IMR-90 (cell line): Measurements from ENCODE around the gene AUTS2. TPM values are rescaled to one million over a fixed set of nuclear protein-coding genes. Genes with fewer than 3 reads are reported as not detected.

Experiments
- ATAC-seq: fragments of 200-7000 bp; cut with Tn5 transposase; 2 replicates; pipeline ENCODE4 v1.9.1; 2020; ENCODE audit warnings: low read depth, mild to moderate bottlenecking, moderate library complexity
- BruUV-seq: library from RNA; stranded (reverse); fragments of 400-500 nt; replicated peaks from 2 replicates; lab custom pipeline; 2021; lab: Mats Ljungman, UMichigan
- CTCF ChIA-PET: fragments of 300-600 bp; formaldehyde crosslinking; extraction: SDS; loops from one replicate; lab custom pipeline; 2021; ENCODE audit warnings: antibody characterized with exemption; lab: Yijun Ruan, JAX
- POLR2A ChIA-PET: fragments of 300-600 bp; sonication (Branson Sonifier 250); formaldehyde crosslinking; loops from one replicate; lab custom pipeline; 2022; ENCODE audit warnings: antibody characterized with exemption; ENCODE audit not compliant: unreplicated experiment; lab: Charles Lee
- DNase-seq: peaks from one replicate; pipeline ENCODE4 v3.0.0; 2013
- H2AFZ ChIP-seq: replicated peaks from 2 replicates; pipeline ENCODE3; 2013; ENCODE audit warnings: low read length, mild to moderate bottlenecking; ENCODE audit not compliant: poor library complexity
- H2AK5ac ChIP-seq: 2 replicates; pipeline ENCODE4 v1.6.1; 2013; ENCODE audit warnings: low read depth, low read length, inconsistent platforms
- H2AK9ac ChIP-seq: replicated peaks from 2 replicates; pipeline ENCODE3; 2013; ENCODE audit warnings: mild to moderate bottlenecking, low read depth, low read length, moderate library complexity; ENCODE audit not compliant: poor library complexity
- H2BK120ac ChIP-seq: 2 replicates; pipeline ENCODE4 v1.6.1; 2013; ENCODE audit warnings: low read depth, low read length, inconsistent platforms
- H2BK15ac ChIP-seq: 3 replicates; pipeline ENCODE4 v1.6.1; 2013; ENCODE audit warnings: low read depth, low read length, inconsistent platforms
- H2BK20ac ChIP-seq: 2 replicates; pipeline ENCODE4 v1.6.1; 2013; ENCODE audit warnings: low read depth, mild to moderate bottlenecking, inconsistent platforms, low read length, moderate library complexity
- H2BK5ac ChIP-seq: 2 replicates; pipeline ENCODE4 v1.6.1; 2013; ENCODE audit warnings: mild to moderate bottlenecking, low read depth, low read length, inconsistent platforms; ENCODE audit not compliant: poor library complexity, severe bottlenecking
- H3K14ac ChIP-seq: replicated peaks from 2 replicates; pipeline ENCODE4 v1.6.1; 2013; ENCODE audit warnings: low read depth, low read length, inconsistent platforms
- H3K18ac ChIP-seq: 2 replicates; pipeline ENCODE4 v1.6.1; 2013; ENCODE audit warnings: low read depth, low read length, control low read depth
- H3K23ac ChIP-seq: 2 replicates; pipeline ENCODE4 v1.6.1; 2013; ENCODE audit warnings: low read depth, low read length, inconsistent platforms
- H3K27ac ChIP-seq: 2 replicates; pipeline ENCODE4 v1.5.1; 2013; ENCODE audit warnings: mild to moderate bottlenecking, control low read depth, low read length; ENCODE audit not compliant: insufficient read depth
- H3K27me3 ChIP-seq: 2 replicates; pipeline ENCODE4 v1.6.1; 2013; ENCODE audit warnings: low read length; ENCODE audit not compliant: control insufficient read depth, insufficient read depth
- H3K36me3 ChIP-seq: 2 replicates; pipeline ENCODE4 v1.6.1; 2013; ENCODE audit warnings: low read length, mixed read lengths; ENCODE audit not compliant: control insufficient read depth, insufficient read depth
- H3K4ac ChIP-seq: 2 replicates; pipeline ENCODE4 v1.6.1; 2013; ENCODE audit warnings: low read depth, low read length, inconsistent platforms
- H3K4me1 ChIP-seq: 2 replicates; pipeline ENCODE4 v1.6.1; 2013; ENCODE audit warnings: low read length, mixed read lengths; ENCODE audit not compliant: control insufficient read depth, insufficient read depth
- H3K4me2 ChIP-seq: 2 replicates; pipeline ENCODE4 v1.6.1; 2013; ENCODE audit warnings: low read depth, mild to moderate bottlenecking, control low read depth, low read length, moderate library complexity
- H3K4me3 ChIP-seq: 2 replicates; pipeline ENCODE4 v1.5.1; 2013; ENCODE audit warnings: low read depth, mild to moderate bottlenecking, control low read depth, low read length, moderate library complexity; ENCODE audit not compliant: insufficient read depth
- H3K56ac ChIP-seq: 2 replicates; pipeline ENCODE4 v1.6.1; 2013; ENCODE audit warnings: low read length, inconsistent platforms; ENCODE audit not compliant: insufficient read depth; ENCODE audit errors: extremely low read depth
- H3K79me1 ChIP-seq, 2 experiments: 2 replicates each; pipeline ENCODE4 v1.6.1; 2013; ENCODE audit warnings: low read length in 2 of 2, inconsistent platforms in 1 of 2, low read depth in 1 of 2
- H3K9ac ChIP-seq: 2 replicates; pipeline ENCODE4 v1.6.1; 2013; ENCODE audit warnings: low read depth, low read length, control low read depth
- H3K9me1 ChIP-seq: 2 replicates; pipeline ENCODE4 v1.6.1; 2013; ENCODE audit warnings: low read length, inconsistent platforms; ENCODE audit not compliant: insufficient read depth
- H3K9me3 ChIP-seq: 2 replicates; pipeline ENCODE4 v1.6.1; 2013; ENCODE audit warnings: low read length; ENCODE audit not compliant: control insufficient read depth, insufficient read depth
- H4K20me1 ChIP-seq: 2 replicates; pipeline ENCODE4 v1.6.1; 2013; ENCODE audit warnings: low read length, inconsistent platforms; ENCODE audit not compliant: insufficient read depth
- H4K5ac ChIP-seq: 2 replicates; pipeline ENCODE4 v1.6.1; 2013; ENCODE audit warnings: mild to moderate bottlenecking, low read depth, low read length, control low read depth
- H4K8ac ChIP-seq, 2 experiments: 2 replicates each; pipeline ENCODE4 v1.6.1; 2013; ENCODE audit warnings: low read depth in 2 of 2, low read length in 2 of 2, control low read depth in 1 of 2, inconsistent platforms in 1 of 2
- H4K91ac ChIP-seq: 2 replicates; pipeline ENCODE4 v1.6.1; 2013; ENCODE audit warnings: low read depth, low read length, inconsistent platforms; ENCODE audit not compliant: insufficient read depth
- BHLHE40 ChIP-seq: fragments of 150-350 bp; IDR thresholded peaks from 2 replicates; pipeline ENCODE4 v1.6.1; 2016; ENCODE audit warnings: mild to moderate bottlenecking, low read depth, low read length
- CEBPB ChIP-seq: IDR thresholded peaks from 2 replicates; pipeline ENCODE4 v1.6.1; 2012; ENCODE audit warnings: low read depth, low read length, improper control_type of control experiment
- CHD1 ChIP-seq: IDR thresholded peaks from 2 replicates; pipeline ENCODE4 v1.6.1; 2012; ENCODE audit warnings: low read depth, low read length, improper control_type of control experiment
- FOS ChIP-seq: fragments of 150-350 bp; IDR thresholded peaks from 2 replicates; pipeline ENCODE4 v1.6.1; 2016; ENCODE audit warnings: low read depth, low read length
- MAFK ChIP-seq: IDR thresholded peaks from 2 replicates; pipeline ENCODE4 v1.6.1; 2012; ENCODE audit warnings: low read depth, low read length, improper control_type of control experiment
- MAZ ChIP-seq: IDR thresholded peaks from 2 replicates; pipeline ENCODE4 v1.6.1; 2012; ENCODE audit warnings: low read depth, mild to moderate bottlenecking, low read length, improper control_type of control experiment, moderate library complexity, borderline replicate concordance
- NFE2L2 ChIP-seq: fragments of 150-350 bp; IDR thresholded peaks from 2 replicates; pipeline ENCODE4 v1.6.1; 2016; ENCODE audit warnings: low read depth, mild to moderate bottlenecking, low read length
- POLR2A ChIP-seq: IDR thresholded peaks from 2 replicates; pipeline ENCODE4 v1.6.1; 2012; ENCODE audit warnings: mild to moderate bottlenecking, low read depth, low read length
- RAD21 ChIP-seq: IDR thresholded peaks from 2 replicates; pipeline ENCODE4 v1.6.1; 2012; ENCODE audit warnings: low read length, improper control_type of control experiment
- RFX5 ChIP-seq: IDR thresholded peaks from 2 replicates; pipeline ENCODE4 v1.8.0; 2012; ENCODE audit warnings: low read depth, mild to moderate bottlenecking, low read length, moderate library complexity
- SMC3 ChIP-seq: fragments of 150-350 bp; IDR thresholded peaks from 2 replicates; pipeline ENCODE4 v1.6.1; 2016; ENCODE audit warnings: low read depth, mild to moderate bottlenecking, antibody characterized with exemption, low read length, moderate library complexity
- USF2 ChIP-seq: fragments of 150-350 bp; IDR thresholded peaks from 2 replicates; pipeline ENCODE4 v1.6.1; 2017; ENCODE audit warnings: mild to moderate bottlenecking, antibody characterized with exemption, low read length, low read depth
- WGBS, 2 experiments: methylation state at CpG; one replicate each; pipeline versions ENCODE4 v1.1.5 to v1.1.7; 2013; ENCODE audit warnings: missing lambda C conversion rate in 2 of 2; ENCODE audit not compliant: insufficient read length in 1 of 2; ENCODE audit errors: extremely low coverage in 2 of 2; 5-methylcytosine and 5-hydroxymethylcytosine counted together
- dilution Hi-C: fragments of 300-500 bp; cut with HindIII; formaldehyde crosslinking; loops from one replicate; pipeline ENCODE4 v1.14.3; 2018; ENCODE audit warnings: low sequenced_read_pairs; ENCODE audit not compliant: unreplicated experiment
- in situ Hi-C: fragments of 300-500 bp; cut with MboI; formaldehyde crosslinking; loops from 3 replicates; pipeline ENCODE4 v1.14.3; 2019; ENCODE audit warnings: low sequenced_read_pairs, inconsistent platforms, mixed read lengths
- intact Hi-C: fragments of 100-400 bp; cut with micrococcal nuclease; formaldehyde crosslinking; loops from 2 replicates; pipeline ENCODE4 v1.10.0; 2022
- polyA plus RNA-seq, 3 experiments: library from polyadenylated mRNA; depleted of rRNA; stranded (reverse); fragments of >200 nt; gene quantifications; 2 replicates each; pipeline ENCODE4 v1.2.3, GENCODE V29; 2012; ENCODE audit warnings: low replicate concordance in 1 of 3
- total RNA-seq: library from RNA; depleted of rRNA; stranded (reverse); fragments of >200 nt; gene quantifications from 2 replicates; pipeline ENCODE4 v1.2.3, GENCODE V29; 2012
- TF ChIP-seq, protein P1 (sequence below): fragments of 150-350 bp; IDR thresholded peaks from 2 replicates; pipeline ENCODE4 v1.6.1; 2016; ENCODE audit warnings: low read depth, mild to moderate bottlenecking, low read length, moderate library complexity, borderline replicate concordance

Gene AUTS2
- total and polyA plus RNA-seq, 2 of the 4 experiments (the other 2 are of a cell fraction): 0.90 to 3.0 TPM

DNA sequence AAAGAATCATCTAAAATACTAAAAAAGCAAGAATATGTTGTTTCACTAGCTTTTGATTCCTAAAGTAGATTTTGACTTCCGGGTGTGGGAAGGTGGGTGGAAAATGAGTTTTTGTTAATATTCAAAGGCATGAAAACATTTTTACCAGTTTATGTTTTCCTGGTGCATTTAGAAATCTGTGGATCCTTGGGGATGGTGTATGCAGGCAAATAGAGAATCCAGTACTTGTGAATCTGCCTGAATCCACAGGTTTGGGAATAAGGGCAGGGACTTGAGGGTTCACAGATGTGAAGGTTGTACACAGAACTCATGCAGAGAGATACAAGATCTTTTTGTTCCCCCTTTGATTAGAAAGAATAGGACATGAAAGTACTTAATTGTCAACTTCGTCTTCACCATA lies 22.4 kb downstream of the AUTS2 start:
- Histone ChIP-seq H3K4me1 (no peaks in the 10 kb centered on the region), H2AFZ (no peak overlapping the region), H3K9ac (no peak overlapping the region), H2AK9ac (no peak overlapping the region), H3K14ac (no peak overlapping the region), H4K8ac (no peak overlapping the region), H3K9me1 (no peaks in the 10 kb centered on the region), H4K91ac (no peak overlapping the region), H3K18ac (no peak overlapping the region), H2BK120ac (no peak overlapping the region), H3K27ac (no peak overlapping the region), H2BK20ac (no peak overlapping the region), H3K4me3 (no peak overlapping the region), H3K4me2 (no peak overlapping the region), H3K4ac (no peak overlapping the region), H3K9me3 (no peaks in the 10 kb centered on the region), H3K79me1 (no peaks in the 10 kb centered on the region), H4K20me1 (no peaks in the 10 kb centered on the region), H4K5ac (no peak overlapping the region), H2BK15ac (no peak overlapping the region), H3K27me3 (no peaks in the 10 kb centered on the region), H3K36me3 (no peaks in the 10 kb centered on the region), H3K56ac (no peak overlapping the region), H3K23ac (no peak overlapping the region), H2AK5ac (no peak overlapping the region), H2BK5ac (no peak overlapping the region)
- intact Hi-C loops: no loop called here
- CTCF ChIA-PET: no interaction called here
- DNase-seq (no peak), ATAC-seq (no peak)
- POLR2A ChIA-PET: no interaction called here
- WGBS, 2 experiments: no CpG with 5 or more reads among the region's 2 CpGs
- no TSS peak for BruUV-seq
- dilution Hi-C loops: no loop called here
- TF ChIP-seq USF2: no peak
- no peak for TF ChIP-seq CEBPB
- no peak for TF ChIP-seq NFE2L2
- TF ChIP-seq BHLHE40: no peak
- TF ChIP-seq POLR2A: no peak
- no peak for TF ChIP-seq RAD21
- TF ChIP-seq, protein P1, sequence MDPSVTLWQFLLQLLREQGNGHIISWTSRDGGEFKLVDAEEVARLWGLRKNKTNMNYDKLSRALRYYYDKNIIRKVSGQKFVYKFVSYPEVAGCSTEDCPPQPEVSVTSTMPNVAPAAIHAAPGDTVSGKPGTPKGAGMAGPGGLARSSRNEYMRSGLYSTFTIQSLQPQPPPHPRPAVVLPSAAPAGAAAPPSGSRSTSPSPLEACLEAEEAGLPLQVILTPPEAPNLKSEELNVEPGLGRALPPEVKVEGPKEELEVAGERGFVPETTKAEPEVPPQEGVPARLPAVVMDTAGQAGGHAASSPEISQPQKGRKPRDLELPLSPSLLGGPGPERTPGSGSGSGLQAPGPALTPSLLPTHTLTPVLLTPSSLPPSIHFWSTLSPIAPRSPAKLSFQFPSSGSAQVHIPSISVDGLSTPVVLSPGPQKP: no peak
- TF ChIP-seq FOS: no peak
- TF ChIP-seq MAZ: no peak
- TF ChIP-seq MAFK: no peak
- no peak for TF ChIP-seq RFX5
- TF ChIP-seq SMC3: no peak
- TF ChIP-seq CHD1: no peak
- in situ Hi-C loops: no loop called here
